Prostate gland (tissue), 2 donors: Measurements from ENCODE around the gene OR52A1. TPM values are rescaled to one million over a fixed set of nuclear protein-coding genes. Genes with fewer than 3 reads are reported as not detected.

ENCODE experiments used
- DNase-seq: peaks from one replicate; pipeline ENCODE4 v3.0.0-alpha.2; 2019; ENCODE audit warnings: low spot score
- H3K27ac ChIP-seq, 2 donors: fragments of 200-600 bp; sonication (generic); 2 replicates each; pipeline ENCODE4 v1.5.1; 2017 to 2019
- H3K27me3 ChIP-seq: fragments of 200-600 bp; sonication (generic); replicated peaks from 2 replicates; pipeline ENCODE4 v1.5.1; 2019; ENCODE audit not compliant: insufficient read depth
- H3K36me3 ChIP-seq, 2 donors: fragments of 200-600 bp; sonication (generic); 1 replicate in 1 of 2; 2 replicates in 1 of 2; pipeline versions ENCODE4 v1.5.1 to v1.8.1; 2017 to 2019
- H3K4me1 ChIP-seq: fragments of 200-600 bp; sonication (generic); replicated peaks from 2 replicates; pipeline ENCODE4 v1.5.1; 2019
- H3K4me3 ChIP-seq, 2 donors: fragments of 200-600 bp; sonication (generic); 2 replicates each; pipeline ENCODE4 v1.5.1; 2017 to 2019
- H3K9me3 ChIP-seq: fragments of 200-600 bp; sonication (generic); 2 replicates; pipeline ENCODE4 v1.5.1; 2017
- POLR2A ChIP-seq: fragments of 450-650 bp; IDR thresholded peaks from one replicate; pipeline ENCODE4 v1.6.1; 2016; ENCODE audit warnings: antibody characterized with exemption, mild to moderate bottlenecking
- POLR2AphosphoS5 ChIP-seq: sonication (generic); formaldehyde crosslinking; IDR thresholded peaks from one replicate; pipeline ENCODE4 v1.6.1; 2017; ENCODE audit warnings: antibody characterized with exemption
- WGBS: methylation state at CpG from one replicate; pipeline ENCODE4 v1.1.5; 2018; 5-methylcytosine and 5-hydroxymethylcytosine counted together
- intact Hi-C: fragments of 100-400 bp; cut with DNase I; formaldehyde crosslinking; loops from one replicate; pipeline ENCODE4 v1.14.2; 2022
- total RNA-seq, 2 donors: library from RNA; depleted of rRNA; stranded (reverse); fragments of >200 nt; gene quantifications; one replicate each; pipeline ENCODE4 v1.1.0, GENCODE V29; 2016
- TF ChIP-seq, protein P1 (sequence below), 4 experiments: fragments of 200-600 bp in 2 of 4; fragments of 450-650 bp in 2 of 4; sonication (generic) in 2 of 4; IDR thresholded peaks; 1 replicate in 3 of 4; 2 replicates in 1 of 4; pipeline ENCODE4 v1.5.1; 2016 to 2019; ENCODE audit warnings: antibody characterized with exemption in 4 of 4, mild to moderate bottlenecking in 2 of 4, moderate library complexity in 2 of 4

The OR52A1 gene
- total RNA-seq, 2 donors from 2014 or later, result 0.17 TPM; not detected in 1

DNA sequence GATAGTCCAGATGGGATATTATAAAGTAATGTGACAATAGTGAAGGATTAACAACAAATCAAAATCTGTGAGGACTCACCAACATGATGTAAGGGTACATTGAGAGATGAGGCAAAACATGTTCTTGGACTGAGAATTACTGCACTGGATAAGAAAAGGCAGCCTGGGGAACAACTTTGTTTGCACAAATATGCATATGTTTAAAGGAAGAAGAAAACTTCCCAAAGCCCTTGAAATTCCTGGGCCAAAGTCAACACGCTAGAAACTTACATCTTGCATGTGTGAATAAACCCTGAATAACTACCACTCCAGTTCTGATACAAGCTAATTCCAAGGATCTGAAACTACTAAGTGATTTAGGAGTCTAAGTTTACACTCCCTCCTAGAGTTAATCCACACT lies 17.5 kb downstream of the OR52A1 start:
- H3K4me3 ChIP-seq, result no peak overlapping the region
- no peaks in the 10 kb centered on the region for H3K36me3 ChIP-seq
- no peaks in the 10 kb centered on the region for H3K27me3 ChIP-seq
- no peak overlapping the region for H3K27ac ChIP-seq
- intact Hi-C loops, result no loop called here
- no peaks in the 10 kb centered on the region for H3K4me1 ChIP-seq
- DNase-seq, result no peak
- no peaks in the 10 kb centered on the region for H3K9me3 ChIP-seq
- whole genome bisulfite sequencing, result 27% methylated on average over 1 of the region's 1 CpG
- TF ChIP-seq POLR2A, result no peak
- TF ChIP-seq POLR2AphosphoS5, result no peak
- TF ChIP-seq, protein P1, sequence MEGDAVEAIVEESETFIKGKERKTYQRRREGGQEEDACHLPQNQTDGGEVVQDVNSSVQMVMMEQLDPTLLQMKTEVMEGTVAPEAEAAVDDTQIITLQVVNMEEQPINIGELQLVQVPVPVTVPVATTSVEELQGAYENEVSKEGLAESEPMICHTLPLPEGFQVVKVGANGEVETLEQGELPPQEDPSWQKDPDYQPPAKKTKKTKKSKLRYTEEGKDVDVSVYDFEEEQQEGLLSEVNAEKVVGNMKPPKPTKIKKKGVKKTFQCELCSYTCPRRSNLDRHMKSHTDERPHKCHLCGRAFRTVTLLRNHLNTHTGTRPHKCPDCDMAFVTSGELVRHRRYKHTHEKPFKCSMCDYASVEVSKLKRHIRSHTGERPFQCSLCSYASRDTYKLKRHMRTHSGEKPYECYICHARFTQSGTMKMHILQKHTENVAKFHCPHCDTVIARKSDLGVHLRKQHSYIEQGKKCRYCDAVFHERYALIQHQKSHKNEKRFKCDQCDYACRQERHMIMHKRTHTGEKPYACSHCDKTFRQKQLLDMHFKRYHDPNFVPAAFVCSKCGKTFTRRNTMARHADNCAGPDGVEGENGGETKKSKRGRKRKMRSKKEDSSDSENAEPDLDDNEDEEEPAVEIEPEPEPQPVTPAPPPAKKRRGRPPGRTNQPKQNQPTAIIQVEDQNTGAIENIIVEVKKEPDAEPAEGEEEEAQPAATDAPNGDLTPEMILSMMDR (IDR thresholded peaks at IDR 0.05), result no peak

DNA sequence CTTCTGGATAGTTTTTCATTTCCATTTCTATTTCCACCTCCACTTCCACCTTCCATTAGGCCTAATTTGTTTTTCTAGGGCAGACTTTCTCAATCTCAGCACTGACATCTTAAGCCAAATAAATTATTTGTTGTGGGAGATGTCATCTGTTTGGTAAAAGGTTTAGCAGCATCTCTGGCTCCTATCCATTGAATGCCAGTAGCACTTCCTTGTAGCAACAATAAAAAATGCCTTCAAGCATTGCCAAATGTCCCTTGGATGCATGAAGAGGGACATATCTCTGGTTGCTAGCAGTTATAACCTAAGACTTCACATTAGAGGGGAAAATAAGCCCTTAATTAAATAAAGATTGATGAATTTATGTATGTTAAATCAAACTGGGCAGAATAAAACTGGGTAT lies 18.3 kb downstream of the OR52A1 start:
- TF ChIP-seq POLR2A, result no peak
- no peak for TF ChIP-seq POLR2AphosphoS5
- TF ChIP-seq, protein P1 (IDR thresholded peaks at IDR 0.05), result no peak
- no peak for DNase-seq
- intact Hi-C loops, result no loop called here

DNA sequence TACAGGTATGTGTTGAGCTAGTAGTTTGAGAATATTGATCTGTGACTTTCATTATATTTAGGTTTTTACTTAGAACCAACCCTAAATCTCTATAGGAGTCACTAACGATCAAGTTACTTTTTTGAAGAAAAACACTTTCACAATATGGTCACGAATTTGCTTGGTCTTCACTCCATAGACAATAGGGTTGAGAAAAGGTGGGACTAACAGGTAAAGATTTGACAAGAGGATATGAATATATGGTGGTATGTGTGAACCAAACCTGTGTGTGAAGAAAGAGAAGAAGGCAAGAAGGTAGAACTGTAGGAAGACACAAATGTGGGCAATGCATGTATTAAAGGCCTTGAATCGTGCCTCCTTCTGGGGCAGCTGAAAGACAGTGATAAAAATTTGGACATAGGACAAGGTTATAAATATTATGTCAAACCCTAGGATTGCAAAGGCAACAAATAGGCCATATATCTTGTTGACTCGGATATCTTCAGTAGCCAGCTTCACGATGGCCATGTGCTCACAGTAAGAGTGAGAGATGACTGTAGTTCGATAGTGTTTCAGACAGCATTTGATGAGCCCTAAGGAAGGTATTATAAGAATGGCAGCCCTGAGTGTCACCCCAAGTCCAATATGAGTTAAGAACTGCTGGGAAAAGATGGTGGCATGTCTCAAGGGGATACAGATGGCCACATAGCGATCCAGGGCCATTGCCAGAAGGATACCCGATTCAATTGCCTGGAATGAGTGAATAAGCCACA lies 22.8 kb downstream of the OR52A1 start:
- Histone ChIP-seq H3K4me1 (no peaks in the 10 kb centered on the region), H3K36me3 (no peaks in the 10 kb centered on the region), H3K27ac (no peak overlapping the region), H3K27me3 (no peaks in the 10 kb centered on the region), H3K4me3 (no peak overlapping the region), H3K9me3 (no peaks in the 10 kb centered on the region)
- TF ChIP-seq POLR2A (no peak), POLR2AphosphoS5 (no peak)
- TF ChIP-seq, protein P1 (IDR thresholded peaks at IDR 0.05), result no peak
- 90% methylated on average over 8 of the region's 8 CpGs for WGBS
- DNase-seq, result no peak
- intact Hi-C loops, result no loop called here

More for the DNA sequence above, 18.3 kb downstream of the OR52A1 start:
- Histone ChIP-seq H3K4me1 (no peaks in the 10 kb centered on the region), H3K27ac (no peak overlapping the region), H3K9me3 (no peaks in the 10 kb centered on the region), H3K27me3 (no peaks in the 10 kb centered on the region), H3K4me3 (no peak overlapping the region), H3K36me3 (no peaks in the 10 kb centered on the region)

DNA sequence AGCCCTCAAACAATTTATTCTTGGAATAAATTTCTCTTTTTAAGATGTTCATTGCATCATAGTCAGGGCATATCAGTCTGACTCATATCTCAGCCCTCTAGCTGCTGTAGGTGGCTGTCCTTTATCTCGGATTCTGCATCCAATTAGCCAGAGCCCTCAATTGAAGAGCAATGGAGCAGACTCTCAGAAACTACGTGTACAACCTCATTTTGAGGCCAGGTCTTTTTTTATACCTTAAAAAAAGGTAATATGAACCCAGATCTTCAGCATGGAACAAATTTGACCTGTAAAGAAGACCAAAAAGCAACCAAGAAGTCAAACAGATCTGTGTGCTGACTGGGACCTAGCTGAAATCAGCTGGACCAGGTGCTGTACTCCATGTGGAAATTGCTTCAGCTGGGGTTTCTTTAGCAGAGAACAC lies 25.1 kb downstream of the OR52A1 start:
- Histone ChIP-seq H3K9me3 (no peaks in the 10 kb centered on the region), H3K27me3 (no peaks in the 10 kb centered on the region), H3K27ac (no peak overlapping the region), H3K36me3 (no peaks in the 10 kb centered on the region), H3K4me1 (no peaks in the 10 kb centered on the region), H3K4me3 (no peak overlapping the region)
- DNase-seq, result no peak
- intact Hi-C loops, result loop anchor here (5.0 kb wide), 1 partner anchor 678 kb away; the partner anchor contains the start of gene OR52N2
- TF ChIP-seq POLR2A (no peak), POLR2AphosphoS5 (no peak)
- TF ChIP-seq, protein P1 (IDR thresholded peaks at IDR 0.05), result no peak
- 81% methylated on average over 2 of the region's 2 CpGs for WGBS
